BLaER1 (cell line): ENCODE data around the gene UBXN2A.
"Not testable (repeated sequence)": the region's sequence is repeated elsewhere in the genome, so short reads cannot be mapped to it uniquely, and the experiment has no call there.

ENCODE experiments used
- H3K27ac ChIP-seq: shearing (Covaris generic); formaldehyde crosslinking; 2 replicates; pipeline ENCODE4 v1.8.1; 2022
- H3K27me3 ChIP-seq: shearing (Covaris generic); formaldehyde crosslinking; 2 replicates; pipeline ENCODE4 v1.8.1; 2022
- H3K36me3 ChIP-seq: shearing (Covaris generic); formaldehyde crosslinking; 2 replicates; pipeline ENCODE4 v1.8.1; 2022
- H3K4me1 ChIP-seq: shearing (Covaris generic); formaldehyde crosslinking; 2 replicates; pipeline ENCODE4 v1.8.1; 2022
- H3K4me2 ChIP-seq: shearing (Covaris generic); formaldehyde crosslinking; 2 replicates; pipeline ENCODE4 v1.8.1; 2022
- H3K4me3 ChIP-seq: shearing (Covaris generic); formaldehyde crosslinking; 2 replicates; pipeline ENCODE4 v1.8.1; 2022
- H3K9ac ChIP-seq: shearing (Covaris generic); formaldehyde crosslinking; 2 replicates; pipeline ENCODE4 v1.8.1; 2022
- H3K9me3 ChIP-seq: shearing (Covaris generic); formaldehyde crosslinking; 2 replicates; pipeline ENCODE4 v1.8.1; 2022
- H4K20me1 ChIP-seq: shearing (Covaris generic); formaldehyde crosslinking; 2 replicates; pipeline ENCODE4 v1.8.1; 2022
- Cebpa-rat ChIP-seq: shearing (Covaris generic); IDR thresholded peaks from 2 replicates; pipeline ENCODE4 v1.8.1; 2022

The UBXN2A gene

DNA sequence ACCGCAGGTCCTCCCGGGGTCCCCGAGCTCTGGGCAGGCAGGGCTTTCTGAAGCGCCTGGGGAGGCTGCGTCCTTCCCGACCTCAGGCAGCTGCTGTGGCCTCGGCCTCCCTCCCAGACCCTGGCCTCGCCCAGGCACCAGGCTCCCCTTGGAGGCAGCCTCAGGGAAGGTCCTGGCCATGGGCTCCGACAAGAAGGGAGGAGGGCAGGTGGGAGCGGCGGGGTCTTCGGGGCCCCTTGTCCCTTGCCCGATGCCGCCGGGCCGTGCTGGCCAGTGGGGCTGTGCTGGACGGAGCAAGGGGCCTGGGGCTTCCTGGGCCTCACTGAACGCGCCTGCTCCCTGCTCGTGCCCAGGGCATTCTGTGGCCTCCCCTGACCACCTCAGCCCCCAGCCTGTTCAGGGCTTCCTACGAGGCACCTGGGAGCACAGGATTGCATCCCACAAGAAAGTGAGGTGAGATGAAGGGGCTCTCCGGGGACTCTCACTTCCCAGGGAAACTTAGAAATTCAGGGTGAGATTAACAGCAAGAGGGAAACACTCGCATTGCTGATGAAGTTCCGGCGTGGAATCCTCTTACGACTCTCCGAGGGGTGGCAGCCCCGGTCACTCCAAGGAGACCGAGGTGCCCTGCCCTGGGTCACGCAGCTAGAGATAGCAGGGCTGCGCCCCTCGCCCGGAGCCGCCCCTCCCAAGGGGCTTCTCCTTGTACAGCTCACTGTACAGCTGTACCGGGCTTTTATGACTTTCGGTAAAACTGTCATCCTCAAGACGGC is 70.4 kb downstream of the UBXN2A start:
- no peak overlapping the region for H3K4me2 ChIP-seq

DNA sequence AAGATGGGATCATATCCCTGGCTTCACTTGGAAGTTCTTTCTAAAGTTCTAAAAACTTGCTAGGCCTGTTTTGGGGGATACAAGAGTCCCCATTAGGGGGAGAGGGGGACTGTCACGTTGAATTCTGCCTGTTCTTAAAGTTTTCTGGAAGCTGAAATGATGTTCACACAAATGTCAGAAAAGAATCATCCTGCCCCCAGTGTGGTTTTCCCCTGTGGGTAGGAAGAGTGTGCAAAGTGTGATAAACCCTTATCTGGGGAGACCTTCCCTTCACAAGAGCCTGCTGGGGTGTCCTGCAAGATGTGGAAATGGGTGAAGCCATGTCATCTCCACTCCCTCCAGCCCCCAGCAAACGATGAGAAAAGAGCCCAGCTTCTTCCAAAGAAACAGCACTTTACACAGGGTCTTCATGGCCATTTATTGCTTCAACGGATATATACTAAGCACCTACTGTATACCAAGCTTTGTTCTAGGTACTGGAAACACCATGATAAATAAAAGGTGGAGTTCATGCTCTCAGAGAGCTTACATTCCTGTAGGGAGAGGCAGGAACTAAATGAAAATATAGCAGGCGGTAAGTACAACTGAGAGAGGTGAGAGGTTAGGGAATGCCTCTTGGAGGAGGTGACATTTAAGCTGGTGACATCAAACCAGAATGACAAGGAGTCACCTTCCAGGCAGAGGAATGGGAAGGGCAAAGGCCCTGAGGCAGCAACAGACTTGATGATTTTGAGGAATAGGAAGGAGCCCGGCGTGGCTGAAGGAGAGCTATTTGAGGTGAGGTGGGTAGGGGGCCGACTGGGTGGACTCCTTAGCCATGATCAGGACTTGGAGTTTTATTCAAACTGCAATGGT is 71.2 kb downstream of the UBXN2A start:
- no peaks in the 10 kb centered on the region for H3K36me3 ChIP-seq
- H3K27me3 ChIP-seq, result peaks cover 51% of the 10 kb centered on the region
- no peak overlapping the region for H3K4me2 ChIP-seq

More for the DNA sequence above, 70.4 kb downstream of the UBXN2A start:
- Histone ChIP-seq H3K27me3 (peaks cover 51% of the 10 kb centered on the region), H3K9me3 (no peaks in the 10 kb centered on the region), H3K9ac (no peak overlapping the region), H3K36me3 (no peaks in the 10 kb centered on the region), H4K20me1 (peaks cover 39% of the 10 kb centered on the region), H3K27ac (no peak overlapping the region), H3K4me3 (no peak overlapping the region), H3K4me1 (peaks cover 7% of the 10 kb centered on the region)
- TF ChIP-seq Cebpa-rat, result no peak

DNA sequence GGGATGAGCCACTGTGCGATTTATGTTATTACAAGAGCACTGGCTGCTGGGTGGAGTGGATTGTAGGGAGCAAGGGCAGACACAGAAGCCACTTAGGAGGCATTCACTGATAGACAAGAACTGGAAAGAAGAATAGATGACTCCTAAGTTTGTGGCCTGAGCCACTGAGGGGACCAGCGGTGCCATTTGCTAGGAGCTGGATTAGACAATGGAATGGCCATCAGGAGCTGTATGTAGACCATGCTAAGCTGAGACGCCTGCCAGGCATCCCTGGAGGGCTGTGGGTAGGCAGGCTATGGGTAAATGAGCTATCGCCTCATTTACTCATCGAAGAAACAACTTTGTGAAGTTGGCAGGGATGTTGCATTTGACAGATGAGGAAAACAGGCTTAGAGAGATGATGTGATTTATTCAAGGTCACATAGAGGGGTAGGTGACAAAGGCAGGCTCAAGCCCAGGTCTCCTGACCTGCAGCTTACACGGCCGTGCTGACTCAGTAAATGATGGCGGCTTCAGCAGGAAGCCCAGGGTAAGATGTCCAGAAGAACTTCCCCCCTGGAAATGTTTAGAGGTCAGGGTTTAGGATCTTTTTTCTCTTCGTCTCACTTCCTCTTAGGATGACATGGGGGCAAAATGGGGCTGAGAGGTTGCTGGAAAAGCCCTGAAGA is 72.4 kb downstream of the UBXN2A start:
- Histone ChIP-seq H3K4me2 (no peak overlapping the region), H3K4me3 (no peak overlapping the region), H3K9me3 (no peaks in the 10 kb centered on the region), H3K36me3 (no peaks in the 10 kb centered on the region), H4K20me1 (peaks cover 39% of the 10 kb centered on the region), H3K9ac (no peak overlapping the region), H3K27ac (no peak overlapping the region), H3K27me3 (peaks cover 47% of the 10 kb centered on the region), H3K4me1 (peaks cover 7% of the 10 kb centered on the region)
- TF ChIP-seq Cebpa-rat, result no peak

More for the DNA sequence above, 71.2 kb downstream of the UBXN2A start:
- TF ChIP-seq Cebpa-rat, result no peak
- Histone ChIP-seq H3K9me3 (no peaks in the 10 kb centered on the region), H3K4me1 (peaks cover 7% of the 10 kb centered on the region), H4K20me1 (peaks cover 39% of the 10 kb centered on the region), H3K27ac (no peak overlapping the region), H3K4me3 (no peak overlapping the region), H3K9ac (no peak overlapping the region)

DNA sequence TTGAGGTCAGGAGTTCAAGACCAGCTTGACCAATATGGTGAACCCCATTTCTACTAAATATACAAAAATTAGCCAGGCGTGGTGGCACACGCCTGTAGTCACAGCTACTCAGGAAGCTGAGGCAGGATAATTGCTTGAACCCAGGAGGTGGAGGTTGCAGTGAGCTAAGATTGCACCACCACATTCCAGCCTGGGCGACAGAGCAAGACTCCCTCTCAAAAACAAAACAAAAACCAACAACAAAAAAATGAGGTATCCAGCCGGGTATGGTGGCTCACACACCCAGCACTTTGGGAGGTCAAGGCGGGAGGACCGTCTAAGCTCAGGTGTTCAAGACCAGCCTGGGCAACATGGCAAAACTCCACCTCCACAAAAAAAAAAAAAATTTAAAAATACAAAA is 74.6 kb downstream of the UBXN2A start:
- not testable (repeated sequence) for H3K9ac ChIP-seq, H3K4me1 ChIP-seq, H3K27ac ChIP-seq, H3K4me3 ChIP-seq, H3K36me3 ChIP-seq, H3K9me3 ChIP-seq, H3K4me2 ChIP-seq
- Histone ChIP-seq H3K27me3 (peaks cover 27% of the 10 kb centered on the region), H4K20me1 (peaks cover 19% of the 10 kb centered on the region)

DNA sequence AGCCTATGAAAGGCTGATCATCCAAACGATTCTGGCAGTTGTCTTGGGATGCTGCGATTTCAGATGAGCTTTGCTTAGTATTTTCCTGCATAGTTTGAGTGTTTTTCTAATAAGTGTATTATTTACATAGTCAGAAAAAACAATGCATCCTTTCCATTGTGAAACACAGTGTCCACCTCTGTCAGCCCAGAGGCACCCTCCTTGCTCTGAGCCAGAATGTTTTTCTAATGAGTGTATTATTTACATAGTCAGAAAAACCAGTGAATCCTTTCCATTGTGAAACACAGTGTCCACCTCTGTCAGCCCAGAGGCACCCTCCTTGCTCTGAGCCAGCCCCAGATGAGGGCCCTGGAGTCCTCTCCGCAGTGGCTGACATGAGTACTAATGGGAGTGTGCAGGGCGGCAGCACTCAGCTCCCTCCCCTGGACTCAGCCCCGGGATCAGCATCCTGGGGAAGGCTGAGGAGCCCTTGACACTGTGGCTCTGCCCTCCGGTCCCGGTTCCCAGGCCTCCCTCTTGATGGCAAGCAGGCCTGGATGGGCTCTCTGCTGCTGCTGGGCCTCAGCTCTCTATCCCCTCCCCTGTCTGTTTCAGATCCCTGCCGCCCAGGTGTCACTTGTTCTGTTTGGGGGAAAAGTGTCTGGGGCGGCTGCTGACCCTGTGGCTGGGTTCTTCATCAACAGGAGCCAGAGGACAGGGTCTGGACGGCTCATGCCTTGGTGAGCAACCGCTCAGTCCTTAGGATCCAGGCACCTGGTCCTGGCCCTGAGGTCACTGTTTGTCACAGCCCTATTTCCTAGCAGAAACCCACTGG is 75.5 kb downstream of the UBXN2A start:
- Histone ChIP-seq H3K27ac (no peak overlapping the region), H3K9ac (no peak overlapping the region), H3K4me1 (no peaks in the 10 kb centered on the region), H3K9me3 (no peaks in the 10 kb centered on the region), H3K4me3 (no peak overlapping the region), H4K20me1 (peaks cover 10% of the 10 kb centered on the region), H3K4me2 (no peak overlapping the region), H3K27me3 (peaks cover 18% of the 10 kb centered on the region), H3K36me3 (no peaks in the 10 kb centered on the region)
- no peak for TF ChIP-seq Cebpa-rat

DNA sequence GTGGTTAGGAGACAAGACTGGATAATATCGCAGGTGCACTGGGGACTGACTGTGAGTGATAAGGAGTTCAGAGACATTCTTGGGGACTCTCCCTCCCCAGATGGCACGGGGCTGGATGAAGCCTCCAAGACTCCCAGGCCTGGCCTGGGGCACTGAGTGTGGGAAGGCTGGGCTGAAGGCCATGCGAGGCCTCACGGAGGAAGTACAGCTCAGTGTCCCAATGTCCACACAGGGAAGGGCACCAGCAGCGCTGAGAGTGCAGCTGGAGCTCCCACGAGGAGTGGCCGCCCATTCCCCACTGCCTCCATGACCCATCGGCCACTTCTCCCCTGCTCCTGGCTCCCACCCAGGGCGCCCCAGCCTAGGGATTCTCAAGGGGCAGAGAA is 76.1 kb downstream of the UBXN2A start:
- Histone ChIP-seq H3K9me3 (no peaks in the 10 kb centered on the region), H3K4me1 (no peaks in the 10 kb centered on the region), H3K9ac (no peak overlapping the region), H3K36me3 (peaks cover under 1% of the 10 kb centered on the region; the same call in 1 of the 2 replicates), H4K20me1 (0 out of 2 replicates have a peak, but pooled peaks cover 4% of the 10 kb centered on the region), H3K27me3 (peaks cover 12% of the 10 kb centered on the region), H3K4me3 (no peak overlapping the region), H3K27ac (no peak overlapping the region), H3K4me2 (no peak overlapping the region)
- no peak for TF ChIP-seq Cebpa-rat

DNA sequence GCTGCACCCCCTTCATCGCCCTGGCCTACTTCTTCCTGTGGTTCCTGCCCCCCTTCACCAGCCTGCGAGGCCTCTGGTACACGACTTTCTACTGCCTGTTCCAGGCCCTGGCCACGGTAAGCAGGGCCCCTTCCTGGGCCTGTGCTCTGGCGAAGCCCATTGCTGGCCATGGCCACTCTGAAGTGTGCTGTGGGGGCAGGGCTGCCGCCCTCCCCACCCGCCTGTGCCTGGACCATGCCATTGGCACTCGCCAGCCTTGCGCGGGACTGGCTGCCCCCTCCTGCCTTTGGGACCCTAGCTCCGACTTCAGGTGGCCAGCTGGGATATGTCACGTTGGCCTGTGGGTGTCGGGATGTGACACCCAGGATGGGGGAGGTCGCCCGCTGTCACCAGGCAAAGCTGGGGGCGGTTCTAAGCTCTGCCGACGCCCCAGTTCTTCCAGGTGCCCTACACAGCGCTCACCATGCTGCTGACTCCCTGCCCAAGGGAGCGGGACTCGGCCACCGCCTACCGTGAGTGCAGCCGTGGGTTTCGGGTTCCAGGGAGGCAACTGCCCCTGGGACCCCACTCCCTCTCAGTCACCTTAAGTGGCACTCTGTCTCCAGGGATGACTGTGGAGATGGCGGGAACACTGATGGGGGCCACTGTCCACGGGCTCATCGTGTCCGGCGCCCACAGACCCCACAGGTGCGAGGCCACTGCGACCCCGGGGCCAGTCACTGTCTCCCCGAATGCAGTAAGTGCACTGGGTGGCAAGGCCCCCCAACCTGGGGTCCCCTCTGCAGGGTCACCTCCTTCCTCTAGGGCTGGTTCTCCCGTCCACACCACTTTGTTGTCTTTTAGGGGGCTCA is 76.8 kb downstream of the UBXN2A start:
- TF ChIP-seq Cebpa-rat, result no peak
- H3K9ac ChIP-seq, result no peak overlapping the region
- H3K36me3 ChIP-seq, result peaks cover 8% of the 10 kb centered on the region
- no peak overlapping the region for H3K27ac ChIP-seq
- H3K4me3 ChIP-seq, result no peak overlapping the region
- H3K27me3 ChIP-seq, result peaks cover 6% of the 10 kb centered on the region; the same call in 1 of the 2 replicates
- H4K20me1 ChIP-seq, result no peaks in the 10 kb centered on the region
- H3K4me2 ChIP-seq, result no peak overlapping the region
- H3K4me1 ChIP-seq, result no peaks in the 10 kb centered on the region
- no peaks in the 10 kb centered on the region for H3K9me3 ChIP-seq

DNA sequence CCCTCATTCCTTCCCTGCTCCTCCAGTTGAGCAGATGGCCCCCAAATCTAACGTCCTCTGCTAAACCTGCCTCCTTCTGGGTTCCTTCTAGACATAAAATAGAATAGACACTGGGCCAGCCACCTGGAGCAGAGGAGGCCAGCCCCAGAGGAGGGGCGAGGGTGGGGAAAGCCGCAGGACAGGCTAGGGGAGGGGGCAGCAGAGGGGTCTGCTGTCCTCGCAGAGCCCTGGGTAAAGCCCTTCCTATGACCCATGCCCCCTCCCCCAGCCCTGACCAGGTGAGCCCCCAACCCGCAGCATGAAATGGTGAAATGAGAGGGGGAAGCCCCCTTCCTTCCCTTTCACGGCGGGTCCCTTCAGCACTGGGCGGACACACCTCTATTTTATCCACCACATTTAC is 77.4 kb downstream of the UBXN2A start:
- Histone ChIP-seq H3K27me3 (no peaks in the 10 kb centered on the region), H3K4me3 (no peak overlapping the region), H4K20me1 (no peaks in the 10 kb centered on the region), H3K36me3 (peaks cover 14% of the 10 kb centered on the region), H3K9me3 (no peaks in the 10 kb centered on the region), H3K9ac (no peak overlapping the region), H3K4me1 (no peaks in the 10 kb centered on the region), H3K4me2 (no peak overlapping the region), H3K27ac (no peak overlapping the region)
- TF ChIP-seq Cebpa-rat, result no peak
